GM12874 (cell line): ENCODE data around the gene EHD3.

Experiments used
- TF ChIP-seq, protein P1 (sequence below): IDR thresholded peaks from 2 replicates; pipeline ENCODE4 v1.5.1; 2011; ENCODE audit warnings: low read depth, mild to moderate bottlenecking, control low read depth, low read length, moderate library complexity; ENCODE audit not compliant: insufficient read depth

The EHD3 gene

GRCh38 chr2:31237348-31238017 lies 3.5 kb downstream of the EHD3 start:
- TF ChIP-seq, protein P1, sequence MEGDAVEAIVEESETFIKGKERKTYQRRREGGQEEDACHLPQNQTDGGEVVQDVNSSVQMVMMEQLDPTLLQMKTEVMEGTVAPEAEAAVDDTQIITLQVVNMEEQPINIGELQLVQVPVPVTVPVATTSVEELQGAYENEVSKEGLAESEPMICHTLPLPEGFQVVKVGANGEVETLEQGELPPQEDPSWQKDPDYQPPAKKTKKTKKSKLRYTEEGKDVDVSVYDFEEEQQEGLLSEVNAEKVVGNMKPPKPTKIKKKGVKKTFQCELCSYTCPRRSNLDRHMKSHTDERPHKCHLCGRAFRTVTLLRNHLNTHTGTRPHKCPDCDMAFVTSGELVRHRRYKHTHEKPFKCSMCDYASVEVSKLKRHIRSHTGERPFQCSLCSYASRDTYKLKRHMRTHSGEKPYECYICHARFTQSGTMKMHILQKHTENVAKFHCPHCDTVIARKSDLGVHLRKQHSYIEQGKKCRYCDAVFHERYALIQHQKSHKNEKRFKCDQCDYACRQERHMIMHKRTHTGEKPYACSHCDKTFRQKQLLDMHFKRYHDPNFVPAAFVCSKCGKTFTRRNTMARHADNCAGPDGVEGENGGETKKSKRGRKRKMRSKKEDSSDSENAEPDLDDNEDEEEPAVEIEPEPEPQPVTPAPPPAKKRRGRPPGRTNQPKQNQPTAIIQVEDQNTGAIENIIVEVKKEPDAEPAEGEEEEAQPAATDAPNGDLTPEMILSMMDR = no peak

GRCh38 chr2:31238126-31238905 lies 4.4 kb downstream of the EHD3 start:
- TF ChIP-seq, protein P1 = no peak

GRCh38 chr2:31238906-31239592 lies 5.1 kb downstream of the EHD3 start:
- TF ChIP-seq, protein P1 = no peak

GRCh38 chr2:31239593-31240177 lies 5.7 kb downstream of the EHD3 start:
- TF ChIP-seq, protein P1 = no peak

- TF ChIP-seq, protein P1 = no peak
Observed at GRCh38 chr2:31240381-31241365, 6.7 kb downstream of the EHD3 start.

GRCh38 chr2:31241625-31242270 lies 7.8 kb downstream of the EHD3 start:
- TF ChIP-seq, protein P1 = no peak
